Measurements from ENCODE around the gene LCE2A. TPM values are rescaled to one million over a fixed set of nuclear protein-coding genes. Genes with fewer than 3 reads are reported as not detected.

The LCE2A gene
- total and polyA plus RNA-seq, 2 of the 8 experiments (the other 6 are each of a cell fraction or from before 2014, with no cell fraction given), result not detected

- H3K9ac ChIP-seq (replicated peaks in 1 of 4; ENCODE audit: extremely low read depth in 1 of 4, low read depth in 3 of 4, low read length in 3 of 4), result no peak overlapping the region
- H3K18ac ChIP-seq (ENCODE audit: extremely low read depth, low read length), result no peak overlapping the region
- H3K27ac ChIP-seq (ENCODE audit: low read depth, low read length), result no peak overlapping the region
- no peak overlapping the region for H2BK12ac ChIP-seq (ENCODE audit: low read depth, low read length)
- no peak overlapping the region for H3K4me3 ChIP-seq (ENCODE audit: extremely low read depth in 1 of 4, insufficient read depth in 2 of 4, low read depth in 3 of 4, low read length in 4 of 4)
- no peak overlapping the region for H4K8ac ChIP-seq (ENCODE audit: extremely low read depth, insufficient read depth, low read length)
- no peaks in the 10 kb centered on the region for H3K79me2 ChIP-seq (ENCODE audit: control insufficient read depth in 1 of 2, insufficient read depth in 2 of 2, low read length in 2 of 2)
- no peaks in the 10 kb centered on the region for H3K4me1 ChIP-seq (replicated peaks in 1 of 4; ENCODE audit: control insufficient read depth in 3 of 4, insufficient read depth in 4 of 4, low read length in 3 of 4)
- DNase-seq (ENCODE audit: low read depth in 1 of 2, low spot score in 2 of 2) (no peak), FAIRE-seq (no peak)
- POLR2A ChIA-PET (ENCODE audit: partially characterized antibody), result no interaction called here
- no peak overlapping the region for H2AFZ ChIP-seq (ENCODE audit: low read length)
- WGBS, 2 experiments (ENCODE audit: extremely low coverage in 1 of 2, insufficient coverage in 1 of 2, insufficient read length in 1 of 2, insufficient replicate concordance in 2 of 2, low coverage in 1 of 2, low lambda C conversion rate in 2 of 2, missing lambda C conversion rate in 1 of 2), result 90% methylated on average over 6 of the region's 6 CpGs; no CpG with 5 or more reads in 1 of the 2 experiments
- peaks cover 77% of the 10 kb centered on the region in 2 experiments for H3K9me3 ChIP-seq (ENCODE audit: insufficient read depth in 2 of 2, low read depth in 1 of 2, low read length in 1 of 2)
- no peak overlapping the region for H3K4ac ChIP-seq (replicated peaks; ENCODE audit: insufficient read length, low read depth, low read length)
- no peaks in the 10 kb centered on the region for H3K23me2 ChIP-seq (ENCODE audit: low read depth, low read length)
- no peak overlapping the region for H3K23ac ChIP-seq (ENCODE audit: insufficient read length)
- H4K20me1 ChIP-seq (replicated peaks in 1 of 2; ENCODE audit: control insufficient read depth in 1 of 2, insufficient read depth in 2 of 2, low read length in 2 of 2), result no peaks in the 10 kb centered on the region
- H2BK120ac ChIP-seq (replicated peaks; ENCODE audit: low read depth, low read length), result no peak overlapping the region
- no peak overlapping the region for H2BK20ac ChIP-seq (ENCODE audit: low read length)
- no peak overlapping the region for H3K14ac ChIP-seq (ENCODE audit: insufficient read length)
- no peak overlapping the region for H2BK5ac ChIP-seq (ENCODE audit: low read depth, low read length)
- no peak overlapping the region for H3K4me2 ChIP-seq (ENCODE audit: insufficient read depth in 1 of 2, low read depth in 2 of 2, low read length in 2 of 2)
- no peak overlapping the region for H2BK15ac ChIP-seq (ENCODE audit: low read length)
- H3K79me1 ChIP-seq (ENCODE audit: low read depth, low read length), result no peaks in the 10 kb centered on the region
- no peaks in the 10 kb centered on the region for H3K27me3 ChIP-seq (replicated peaks in 1 of 4; ENCODE audit: control insufficient read depth in 3 of 4, extremely low read depth in 1 of 4, insufficient read depth in 3 of 4, low read length in 3 of 4)
- no peak overlapping the region for H4K91ac ChIP-seq (replicated peaks; ENCODE audit: insufficient read length, low read length)
- H4K5ac ChIP-seq (ENCODE audit: insufficient read length, low read depth, low read length), result no peak overlapping the region
- TF ChIP-seq HDAC6 (IDR thresholded peaks at IDR 0.05; ENCODE audit: low read depth, low read length), result no peak
- TF ChIP-seq, protein P1, sequence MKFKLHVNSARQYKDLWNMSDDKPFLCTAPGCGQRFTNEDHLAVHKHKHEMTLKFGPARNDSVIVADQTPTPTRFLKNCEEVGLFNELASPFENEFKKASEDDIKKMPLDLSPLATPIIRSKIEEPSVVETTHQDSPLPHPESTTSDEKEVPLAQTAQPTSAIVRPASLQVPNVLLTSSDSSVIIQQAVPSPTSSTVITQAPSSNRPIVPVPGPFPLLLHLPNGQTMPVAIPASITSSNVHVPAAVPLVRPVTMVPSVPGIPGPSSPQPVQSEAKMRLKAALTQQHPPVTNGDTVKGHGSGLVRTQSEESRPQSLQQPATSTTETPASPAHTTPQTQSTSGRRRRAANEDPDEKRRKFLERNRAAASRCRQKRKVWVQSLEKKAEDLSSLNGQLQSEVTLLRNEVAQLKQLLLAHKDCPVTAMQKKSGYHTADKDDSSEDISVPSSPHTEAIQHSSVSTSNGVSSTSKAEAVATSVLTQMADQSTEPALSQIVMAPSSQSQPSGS (IDR thresholded peaks at IDR 0.05; ENCODE audit: low read length), result no peak
- CTCF ChIA-PET (ENCODE audit: partially characterized antibody), result no interaction called here
- H3K36me3 ChIP-seq (ENCODE audit: control insufficient read depth in 2 of 4, insufficient read depth in 4 of 4, low read length in 3 of 4), result no peaks in the 10 kb centered on the region
- no peak overlapping the region for H2AK5ac ChIP-seq (ENCODE audit: low read depth, low read length)
- H3K56ac ChIP-seq (replicated peaks; ENCODE audit: insufficient read length, low read depth, low read length), result no peak overlapping the region
Measured at GRCh38 chr1:152679459-152679858, 18.7 kb upstream of the LCE2A start.

All from H1 (cell line).